ENCODE measurements around the gene DRC3.

Gene DRC3

DNA sequence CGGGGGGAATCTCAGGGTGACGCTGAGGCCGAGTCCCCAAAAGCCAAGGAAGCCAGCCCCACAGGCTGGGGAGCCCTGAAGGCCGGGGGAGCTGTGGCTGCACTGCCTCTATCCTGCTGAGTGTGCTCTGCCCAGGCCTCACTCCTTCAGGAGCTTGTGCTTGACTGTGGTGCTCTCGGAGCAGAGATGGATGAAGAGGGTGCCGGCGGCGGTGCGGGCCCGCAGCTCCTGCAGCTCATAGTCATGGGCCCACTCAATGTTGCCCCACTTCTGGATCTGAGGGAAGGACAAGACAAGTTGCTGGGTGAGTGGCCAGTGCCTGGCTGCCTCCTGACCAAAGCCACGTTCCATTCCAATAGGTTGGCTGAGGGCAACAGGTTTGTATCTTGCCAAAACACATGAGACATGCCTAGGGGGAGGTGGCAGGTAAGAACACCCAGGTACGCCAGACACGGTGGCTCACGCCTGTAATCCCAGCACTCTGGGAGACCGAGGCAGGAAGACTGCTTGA lies 45.8 kb downstream of the DRC3 start:
- DNase-seq, result no peak

GRCh38 chr17:18019838-18020154 lies 47.1 kb downstream of the DRC3 start:
- no peak for DNase-seq

DNA sequence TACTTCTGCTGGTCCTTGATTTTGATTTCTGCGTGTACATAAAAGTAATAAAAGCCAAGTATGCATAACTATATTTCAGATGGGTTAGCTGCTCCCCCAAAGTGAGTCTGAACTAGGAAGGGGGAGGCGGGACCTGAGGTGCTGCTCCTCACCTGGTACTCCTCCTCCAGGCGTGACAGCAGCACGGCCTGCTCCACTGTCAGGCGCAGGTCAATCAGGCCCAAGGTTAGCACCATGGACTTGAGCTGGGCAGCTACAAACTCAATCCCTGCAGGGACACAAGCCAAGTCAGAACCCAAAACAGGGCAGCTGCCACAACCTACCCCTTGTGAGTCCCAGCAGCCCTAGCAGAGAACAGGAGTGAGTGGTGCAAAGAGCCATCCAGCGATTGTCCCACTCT lies 48.3 kb downstream of the DRC3 start:
- no peak for DNase-seq

DNA sequence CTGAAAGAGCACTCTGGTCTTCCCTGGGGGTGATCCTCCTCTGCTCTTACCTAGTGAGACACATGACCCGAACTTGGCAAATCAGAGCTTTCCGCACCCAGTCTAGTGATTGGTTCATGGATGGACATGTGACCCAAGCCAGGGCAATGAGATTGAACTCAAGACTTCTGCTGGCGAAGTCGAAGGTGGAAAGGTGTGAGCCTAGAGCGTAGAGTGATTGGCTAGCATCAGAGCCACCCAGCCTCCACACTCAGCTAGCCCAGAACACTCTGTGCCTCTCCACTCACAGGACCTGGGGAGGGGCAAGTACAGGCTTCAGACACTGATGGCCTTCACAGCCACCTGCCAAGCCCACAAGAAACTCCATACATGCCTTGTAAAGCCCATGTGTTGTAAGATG lies 48.7 kb downstream of the DRC3 start:
- DNase-seq, result no peak

GRCh38 chr17:18025241-18025944 lies 52.7 kb downstream of the DRC3 start:
- peak in 3 of 58 donors; percentile 16 to 41 (median 21) for DNase-seq

DNA sequence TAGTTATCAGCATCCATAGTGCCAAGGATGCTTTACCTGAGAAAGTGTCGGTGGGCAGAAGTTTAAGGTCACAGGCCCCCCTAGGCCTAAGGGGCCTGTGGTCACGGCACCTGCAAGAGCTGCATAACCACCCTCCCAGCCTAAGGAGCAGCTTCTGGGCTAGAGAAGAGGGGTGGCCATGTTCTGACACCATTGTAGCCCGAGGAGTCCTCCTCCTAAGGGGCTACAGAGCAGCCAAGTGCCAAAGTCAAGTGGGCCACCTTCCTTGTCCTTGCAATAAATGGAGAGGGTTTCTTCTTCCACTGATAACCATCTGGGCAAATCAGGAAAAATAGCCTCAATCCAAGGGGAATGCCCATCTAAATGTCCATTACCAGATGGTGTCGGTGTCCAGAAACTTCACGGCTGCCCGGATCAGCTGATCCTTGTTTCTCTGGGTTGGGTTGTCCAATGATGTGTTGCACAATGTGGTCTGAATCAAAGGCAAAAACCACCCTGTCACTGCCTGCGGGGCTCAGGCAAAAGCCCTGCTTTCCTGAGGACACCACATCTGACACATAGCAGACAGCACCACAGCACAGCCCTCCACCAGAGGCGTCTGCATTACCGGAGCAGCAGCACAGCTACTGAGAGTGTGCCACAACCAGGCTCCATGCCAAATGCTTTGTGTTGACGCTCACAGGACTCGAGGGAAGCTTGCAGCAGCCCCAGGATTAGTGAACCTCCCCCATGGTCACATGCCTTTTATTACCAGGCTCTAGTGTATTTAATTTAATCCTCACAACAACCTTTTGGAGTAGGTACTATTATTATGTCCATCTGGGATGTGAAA lies 53.5 kb downstream of the DRC3 start:
- DNase-seq, result peak in 38 of 58 donors; percentile 4 to 71 (median 28)

DNA sequence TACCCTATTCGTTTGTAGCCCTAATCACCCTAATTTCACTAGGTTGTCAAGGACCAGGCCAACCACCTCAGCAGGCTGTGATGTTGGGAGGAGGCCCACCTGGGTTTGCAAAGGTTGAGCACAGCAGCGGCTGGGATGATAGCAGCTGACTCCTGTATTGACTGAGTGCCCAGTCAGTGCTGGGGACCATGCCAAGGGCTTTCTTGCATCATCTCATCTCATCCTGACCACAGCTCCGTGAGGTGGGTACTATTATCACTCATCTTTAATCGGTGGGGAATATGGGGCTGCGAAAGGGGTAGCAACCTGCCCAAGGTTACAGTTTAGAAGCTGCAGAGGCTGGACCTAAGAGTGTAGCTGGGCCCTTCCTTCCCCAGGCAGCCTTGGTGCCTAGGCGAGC lies 54.6 kb downstream of the DRC3 start:
- no peak for DNase-seq

DNA sequence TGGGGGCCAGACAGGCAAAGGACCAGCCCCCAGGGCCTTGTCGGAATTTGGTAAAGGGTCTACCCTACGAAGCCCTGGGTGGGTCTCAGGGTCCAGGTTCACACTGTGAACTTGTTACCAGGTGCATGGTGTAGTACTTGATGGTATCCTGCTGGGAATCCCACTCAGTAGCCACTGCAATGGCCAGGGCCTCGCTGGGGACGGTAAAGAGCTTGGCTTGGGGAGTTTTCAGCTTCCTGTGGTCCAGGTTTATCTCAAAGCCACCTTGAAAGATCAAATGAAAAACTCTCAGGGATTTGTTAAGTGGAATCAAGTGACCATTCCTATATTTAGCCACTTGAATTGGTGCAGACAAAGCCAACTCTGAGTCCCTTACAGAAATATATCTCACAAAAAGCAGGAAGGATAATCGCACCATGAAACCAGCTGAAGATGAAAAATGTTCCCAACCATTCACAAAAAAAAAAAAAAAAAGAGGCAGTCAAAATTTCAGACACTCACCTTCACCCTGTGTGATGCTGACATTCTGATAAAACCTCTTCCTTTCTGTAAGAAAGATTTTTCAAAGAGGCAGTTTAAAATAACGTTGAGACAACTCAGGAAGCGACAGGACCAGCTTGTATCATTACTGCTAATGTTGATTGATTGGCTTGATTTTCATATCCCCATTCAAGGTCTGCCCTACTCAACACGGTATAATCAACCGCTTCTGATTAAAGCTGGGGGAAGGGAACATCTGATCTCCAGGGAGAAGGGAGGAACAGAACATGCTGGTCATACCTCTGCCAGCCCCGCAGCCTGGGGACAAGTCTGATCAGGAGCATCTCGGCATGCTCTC lies 55.7 kb downstream of the DRC3 start:
- DNase-seq, result no peak

GRCh38 chr17:18028952-18029540 lies 56.4 kb downstream of the DRC3 start:
- no peak for DNase-seq

GRCh38 chr17:18031955-18032354 lies 59.3 kb downstream of the DRC3 start:
- no peak for DNase-seq

GRCh38 chr17:18033442-18034099 lies 60.9 kb downstream of the DRC3 start:
- DNase-seq, result peak in 26 of 58 donors; percentile 6 to 71 (median 24)

- no peak for DNase-seq
Observed at GRCh38 chr17:18035704-18036103, 63.0 kb downstream of the DRC3 start.

GRCh38 chr17:18037486-18037885 lies 64.8 kb downstream of the DRC3 start:
- no peak for DNase-seq

DNA sequence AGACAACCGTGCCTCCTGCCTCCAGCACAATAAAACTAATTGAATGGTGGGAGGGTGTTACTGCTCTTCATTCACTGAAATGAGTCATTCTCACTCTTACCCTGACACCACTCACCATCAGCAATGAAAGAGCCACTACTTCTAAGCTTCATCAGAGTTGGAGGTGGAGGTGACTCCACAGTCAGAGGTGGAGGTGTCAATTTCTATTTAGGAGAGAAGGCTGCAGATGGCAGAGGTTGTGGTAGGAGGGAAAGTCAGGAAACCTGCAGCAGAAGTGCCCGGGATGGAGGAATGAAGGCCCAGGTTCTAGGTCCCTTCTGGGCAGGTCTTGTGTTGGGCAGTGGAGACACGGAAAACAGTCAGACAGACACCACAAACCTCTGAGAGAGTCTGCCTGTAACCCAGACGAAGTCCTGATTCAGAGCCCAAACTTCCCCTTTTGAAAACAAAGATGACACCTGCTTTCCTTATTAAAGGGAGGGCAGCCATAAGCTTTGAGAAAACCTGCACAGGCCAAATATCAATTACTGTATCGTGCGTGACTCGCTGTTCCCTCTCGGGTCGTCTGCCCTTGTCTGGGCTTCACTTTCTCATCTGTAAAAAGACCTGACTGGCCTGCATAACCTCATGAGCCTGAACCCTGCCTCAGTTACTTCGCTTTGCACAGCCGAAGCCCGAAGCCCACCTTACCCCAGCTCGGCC lies 65.6 kb downstream of the DRC3 start:
- DNase-seq, result no peak

DNA sequence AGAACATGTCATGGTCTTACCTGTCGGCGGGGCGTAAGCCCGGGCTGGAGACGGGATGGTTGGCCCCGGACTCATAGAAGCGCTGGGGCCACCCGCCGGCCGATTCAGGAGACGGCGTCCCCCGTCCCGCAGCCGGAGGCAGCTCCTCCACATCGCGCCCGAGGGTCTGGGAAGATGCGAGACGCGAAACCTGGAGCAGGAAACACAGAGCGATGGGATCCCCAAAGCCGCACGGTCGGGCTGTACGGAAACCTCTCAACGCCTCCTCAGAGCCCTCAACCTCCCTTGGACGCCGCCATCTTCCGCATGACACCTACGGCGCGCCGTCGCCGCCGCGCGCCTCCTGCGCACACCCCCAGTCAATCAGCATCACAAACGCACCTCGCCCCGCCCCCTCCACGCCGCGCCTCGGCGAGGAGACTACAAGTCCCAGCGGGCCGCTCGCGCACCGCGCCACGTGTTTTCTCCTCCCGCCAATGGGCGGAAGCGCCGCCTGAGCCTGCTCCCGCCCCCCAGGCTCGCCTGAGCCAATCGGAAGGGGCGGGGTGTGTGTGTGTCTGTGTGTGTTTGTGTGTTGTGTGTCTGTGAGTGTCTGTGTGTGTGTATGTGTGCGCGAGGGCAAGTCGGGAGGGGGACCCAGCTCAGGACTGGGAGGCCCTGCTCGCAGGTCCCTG lies 66.3 kb downstream of the DRC3 start, which contains the start of the genes ATPAF2 and GID4:
Gene ATPAF2 (minus strand): TSS at position 308 of the 674 bp plus-strand sequence. CDS start 155 bp downstream, at position 153.
Gene GID4 (plus strand): TSS at position 548 of the 674 bp plus-strand sequence. CDS start 57 bp downstream, at position 605.
- DNase-seq, result peak; percentile 64 to 100 (median 99)

GRCh38 chr17:18039535-18040260 lies 67.0 kb downstream of the DRC3 start:
- DNase-seq, result peak in 3 of 58 donors; percentile 24 to 86 (median 39)

DNA sequence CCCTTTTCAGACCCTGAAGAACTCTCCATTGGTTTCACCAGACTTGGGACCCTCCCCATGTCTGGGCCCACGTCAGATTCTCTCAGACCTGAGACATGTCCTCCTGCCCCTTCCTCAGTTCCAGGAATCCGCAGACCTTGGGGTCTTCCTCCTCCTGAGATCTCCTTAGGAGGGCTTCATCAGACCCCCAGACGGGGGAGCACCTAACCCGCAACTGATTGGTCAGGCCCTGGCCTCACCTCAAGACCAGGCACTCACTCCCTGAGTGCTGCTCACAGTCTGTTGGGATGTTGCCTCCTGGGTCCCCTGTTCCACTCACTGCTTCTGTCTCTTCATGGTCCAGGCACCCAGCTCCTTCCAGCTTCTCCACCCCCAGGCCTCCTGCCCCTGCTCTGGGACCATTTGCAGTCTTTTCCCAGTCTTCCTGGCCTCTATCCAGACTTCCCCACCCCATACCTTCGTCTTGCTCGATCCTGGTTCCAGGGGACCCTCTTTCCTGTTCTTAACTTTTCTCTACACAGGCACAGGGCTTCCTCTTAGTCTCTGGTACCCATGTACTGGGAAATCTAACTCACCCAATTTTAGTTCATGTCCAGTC lies 67.7 kb downstream of the DRC3 start:
- no peak for DNase-seq

GRCh38 chr17:18041776-18042175 lies 69.1 kb downstream of the DRC3 start:
- DNase-seq, result no peak
